HG03196 (cell line): ENCODE results near the gene MYPN.
"Not testable (repeated sequence)": the region's sequence is repeated elsewhere in the genome, so short reads cannot be mapped to it uniquely, and the experiment has no call there.

Experiments
- ATAC-seq: cut with Tn5 transposase; IDR thresholded peaks from one replicate; pipeline ENCODE4 v1.9.1; 2021; ENCODE audit not compliant: unreplicated experiment

MYPN gene

GRCh38 chr10:68171539-68172080 is 62.3 kb downstream of the MYPN start:
- ATAC-seq = peak; percentile 48

- ATAC-seq = peak; percentile 34
Observed at GRCh38 chr10:68172324-68172723, 63.0 kb downstream of the MYPN start.

- no peak for ATAC-seq
Observed at GRCh38 chr10:68175949-68176348, 66.7 kb downstream of the MYPN start.

GRCh38 chr10:68176797-68177196 is 67.5 kb downstream of the MYPN start:
- no peak for ATAC-seq

- ATAC-seq = no peak
Observed at GRCh38 chr10:68178592-68178991, 69.3 kb downstream of the MYPN start.

GRCh38 chr10:68179016-68179415 is 69.7 kb downstream of the MYPN start:
- ATAC-seq = no peak

GRCh38 chr10:68180490-68180889 is 71.2 kb downstream of the MYPN start:
- no peak for ATAC-seq

GRCh38 chr10:68184546-68184945 is 75.3 kb downstream of the MYPN start:
- ATAC-seq = no peak

GRCh38 chr10:68185085-68185484 is 75.8 kb downstream of the MYPN start:
- no peak for ATAC-seq

GRCh38 chr10:68188835-68189234 is 79.5 kb downstream of the MYPN start:
- no peak for ATAC-seq

GRCh38 chr10:68192113-68192512 is 82.8 kb downstream of the MYPN start:
- ATAC-seq = no peak

- ATAC-seq = no peak
Observed at GRCh38 chr10:68194290-68194689, 85.0 kb downstream of the MYPN start.

GRCh38 chr10:68195776-68196175 is 86.5 kb downstream of the MYPN start:
- not testable (repeated sequence) for ATAC-seq

GRCh38 chr10:68196701-68197100 is 87.4 kb downstream of the MYPN start:
- no peak for ATAC-seq

- no peak for ATAC-seq
Observed at GRCh38 chr10:68202960-68203353, 93.7 kb downstream of the MYPN start.

GRCh38 chr10:68208424-68209042 is 99.2 kb downstream of the MYPN start:
- no peak for ATAC-seq

GRCh38 chr10:68211669-68212068 is 102.4 kb downstream of the MYPN start:
- no peak for ATAC-seq

- no peak for ATAC-seq
Observed at GRCh38 chr10:68212721-68213352, 103.5 kb downstream of the MYPN start.

GRCh38 chr10:68218786-68219185 is 109.5 kb downstream of the MYPN start:
- no peak for ATAC-seq

GRCh38 chr10:68221196-68221595 is 111.9 kb downstream of the MYPN start:
- no peak for ATAC-seq

GRCh38 chr10:68222391-68222790 is 113.1 kb downstream of the MYPN start:
- no peak for ATAC-seq

GRCh38 chr10:68223535-68224165 is 114.4 kb downstream of the MYPN start:
- ATAC-seq = no peak
